Smooth muscle cell (in vitro differentiated cells): ENCODE measurements around the gene TNKS1BP1. TPM values are rescaled to one million over a fixed set of nuclear protein-coding genes. Genes with fewer than 3 reads are reported as not detected.

Experiments used
- DNase-seq: peaks from one replicate; lab custom pipeline; 2025; ENCODE audit not compliant: unreplicated experiment; lab: John Stamatoyannopoulos, UW
- H2AFZ ChIP-seq: fragments of 200-600 bp; sonication (generic); 2 replicates; pipeline ENCODE4 v1.6.0; 2016; ENCODE audit warnings: antibody characterized with exemption, low read depth, mild to moderate bottlenecking
- H3F3A ChIP-seq: fragments of 200-600 bp; sonication (generic); 2 replicates; pipeline ENCODE4 v1.6.0; 2017; ENCODE audit warnings: antibody characterized with exemption, low read depth
- H3K27ac ChIP-seq: fragments of 200-600 bp; sonication (generic); 2 replicates; pipeline ENCODE4 v1.5.1; 2016; ENCODE audit warnings: low read depth, mild to moderate bottlenecking
- H3K27me3 ChIP-seq: fragments of 200-600 bp; sonication (generic); 2 replicates; pipeline ENCODE4 v1.6.1; 2016; ENCODE audit warnings: low read depth, mild to moderate bottlenecking
- H3K36me3 ChIP-seq: fragments of 200-600 bp; sonication (generic); 2 replicates; pipeline ENCODE4 v1.5.1; 2016; ENCODE audit warnings: low read depth
- H3K4me1 ChIP-seq: fragments of 200-600 bp; sonication (generic); 2 replicates; pipeline ENCODE4 v1.5.1; 2016; ENCODE audit warnings: low read depth
- H3K4me2 ChIP-seq: fragments of 200-600 bp; sonication (generic); 2 replicates; pipeline ENCODE4 v1.6.0; 2016; ENCODE audit warnings: mild to moderate bottlenecking
- H3K4me3 ChIP-seq: fragments of 200-600 bp; sonication (generic); 2 replicates; pipeline ENCODE4 v1.5.1; 2016; ENCODE audit warnings: mild to moderate bottlenecking
- H3K79me2 ChIP-seq: fragments of 200-600 bp; sonication (generic); 2 replicates; pipeline ENCODE4 v1.6.0; 2016; ENCODE audit warnings: low read depth, mild to moderate bottlenecking
- H3K9ac ChIP-seq: fragments of 200-600 bp; sonication (generic); 2 replicates; pipeline ENCODE4 v1.6.0; 2016; ENCODE audit warnings: low read depth
- H3K9me3 ChIP-seq: fragments of 200-600 bp; sonication (generic); replicated peaks from 2 replicates; pipeline ENCODE4 v1.5.1; 2016; ENCODE audit warnings: low read depth
- H4K20me1 ChIP-seq: fragments of 200-600 bp; sonication (generic); 2 replicates; pipeline ENCODE4 v1.6.0; 2016; ENCODE audit warnings: low read depth
- CTCF ChIP-seq: fragments of 200-600 bp; sonication (generic); IDR thresholded peaks from 2 replicates; pipeline ENCODE4 v1.5.1; 2017; ENCODE audit warnings: borderline replicate concordance, mild to moderate bottlenecking, antibody characterized with exemption; ENCODE audit not compliant: insufficient read depth, poor library complexity, severe bottlenecking
- WGBS: methylation state at CpG from one replicate; pipeline ENCODE4 v1.1.7; 2016; ENCODE audit warnings: low lambda C conversion rate; 5-methylcytosine and 5-hydroxymethylcytosine counted together
- polyA plus RNA-seq: library from polyadenylated mRNA; unstranded; fragments of >200 nt; fragmentation: Nextera tagmentation; extraction: Ambion mirVana; gene quantifications from 2 replicates; pipeline ENCODE4 v1.2.1, GENCODE V29; 2016
- total RNA-seq: library from RNA; depleted of rRNA; stranded (reverse); fragments of >200 nt; gene quantifications from 2 replicates; pipeline ENCODE4 v1.2.3, GENCODE V29; 2014

TNKS1BP1 gene
- total and polyA plus RNA-seq, 2 experiments from 2014 or later, result 46.3 to 86.3 TPM

- Histone ChIP-seq H3K27me3 (no peaks in the 10 kb centered on the region), H3K4me3 (peak overlapping the region; percentile 82), H3K9ac (peak overlapping the region; percentile 95), H3K79me2 (peaks cover 43% of the 10 kb centered on the region), H3F3A (no peaks in the 10 kb centered on the region), H3K4me2 (peak overlapping the region; percentile 93), H3K36me3 (peaks cover 3% of the 10 kb centered on the region), H2AFZ (peak overlapping the region; percentile 85), H3K4me1 (peaks cover 23% of the 10 kb centered on the region), H3K27ac (peak overlapping the region; percentile 89), H4K20me1 (no peaks in the 10 kb centered on the region), H3K9me3 (no peaks in the 10 kb centered on the region)
- TF ChIP-seq CTCF, result no peak
- DNase-seq, result no peak
- 21% methylated on average over 7 of the region's 7 CpGs for WGBS
Observed at GRCh38 chr11:57335023-57335342, 10.2 kb upstream of the TNKS1BP1 start.

GRCh38 chr11:57332694-57333440 lies 8.1 kb upstream of the TNKS1BP1 start:
- TF ChIP-seq CTCF, result no peak
- Histone ChIP-seq H3K27ac (peak overlapping the region; percentile 11), H3K4me3 (no peak overlapping the region), H3K9ac (no peak overlapping the region), H3K9me3 (no peaks in the 10 kb centered on the region), H3K36me3 (peaks cover 3% of the 10 kb centered on the region), H3K4me2 (no peak overlapping the region), H3F3A (no peaks in the 10 kb centered on the region), H2AFZ (no peak overlapping the region), H3K27me3 (no peaks in the 10 kb centered on the region), H3K79me2 (peaks cover 47% of the 10 kb centered on the region), H3K4me1 (peaks cover 13% of the 10 kb centered on the region), H4K20me1 (no peaks in the 10 kb centered on the region)
- 97% methylated on average over 11 of the region's 11 CpGs for WGBS
- DNase-seq, result no peak

- no peaks in the 10 kb centered on the region for H3K9me3 ChIP-seq
- DNase-seq, result no peak
- no peak for TF ChIP-seq CTCF
- no peak overlapping the region for H3K27ac ChIP-seq
- H3F3A ChIP-seq, result peaks cover 5% of the 10 kb centered on the region
- WGBS, result 98% methylated on average over 14 of the region's 14 CpGs
- H3K4me1 ChIP-seq, result peaks cover 13% of the 10 kb centered on the region
- no peaks in the 10 kb centered on the region for H4K20me1 ChIP-seq
- no peak overlapping the region for H3K4me3 ChIP-seq
- H3K27me3 ChIP-seq, result no peaks in the 10 kb centered on the region
- H3K36me3 ChIP-seq, result peaks cover 3% of the 10 kb centered on the region
- H3K4me2 ChIP-seq, result no peak overlapping the region
- peaks cover 47% of the 10 kb centered on the region for H3K79me2 ChIP-seq
- H3K9ac ChIP-seq, result no peak overlapping the region
- no peak overlapping the region for H2AFZ ChIP-seq
Observed at GRCh38 chr11:57331720-57332119, 7.0 kb upstream of the TNKS1BP1 start.

- 94% methylated on average over 9 of the region's 9 CpGs for WGBS
- Histone ChIP-seq H3F3A (peaks cover 22% of the 10 kb centered on the region), H3K4me3 (no peak overlapping the region), H3K27me3 (no peaks in the 10 kb centered on the region), H4K20me1 (no peaks in the 10 kb centered on the region), H3K27ac (no peak overlapping the region), H3K4me2 (no peak overlapping the region), H2AFZ (no peak overlapping the region), H3K36me3 (peaks cover 3% of the 10 kb centered on the region), H3K9ac (no peak overlapping the region), H3K79me2 (peaks cover 31% of the 10 kb centered on the region), H3K4me1 (peaks cover 21% of the 10 kb centered on the region), H3K9me3 (no peaks in the 10 kb centered on the region)
- no peak for TF ChIP-seq CTCF
- DNase-seq, result no peak
Observed at GRCh38 chr11:57330029-57330428, 5.3 kb upstream of the TNKS1BP1 start.
